Mucosa of descending colon (tissue), 3 donors: ENCODE data around the gene WWC2. TPM values are rescaled to one million over a fixed set of nuclear protein-coding genes. Genes with fewer than 3 reads are reported as not detected.
"Not testable (repeated sequence)": the region's sequence is repeated elsewhere in the genome, so short reads cannot be mapped to it uniquely, and the experiment has no call there.

ENCODE experiments used
- ATAC-seq: fragments of 200-7000 bp; cut with Tn5 transposase; one replicate; pipeline ENCODE4 v1.9.1; 2020; ENCODE audit warnings: mild to moderate bottlenecking, moderate library complexity
- DNase-seq, 3 donors: peaks; one replicate each; pipeline ENCODE4 v3.0.0-alpha.2; 2020
- H3K36me3 ChIP-seq: fragments of 200-600 bp; one replicate; pipeline ENCODE4 v1.8.0; 2021; ENCODE audit warnings: low read depth, mild to moderate bottlenecking
- H3K4me1 ChIP-seq: fragments of 200-600 bp; one replicate; pipeline ENCODE4 v1.8.0; 2021; ENCODE audit warnings: low read depth, mild to moderate bottlenecking
- H3K4me3 ChIP-seq: fragments of 200-600 bp; one replicate; pipeline ENCODE4 v1.8.0; 2021; ENCODE audit warnings: mild to moderate bottlenecking
- H3K9me3 ChIP-seq: fragments of 200-600 bp; one replicate; pipeline ENCODE4 v1.8.0; 2021; ENCODE audit warnings: mild to moderate bottlenecking
- CTCF ChIP-seq: fragments of 200-600 bp; IDR thresholded peaks from one replicate; pipeline ENCODE4 v1.8.0; 2022; ENCODE audit warnings: antibody characterized with exemption, mild to moderate bottlenecking
- intact Hi-C, 2 donors: fragments of 100-400 bp; cut with DNase I in 1 of 2; cut with micrococcal nuclease in 1 of 2; formaldehyde crosslinking; loops; one replicate each; pipeline versions ENCODE4 v1.11.0 to v1.11.1; 2022; cut with DNase I, micrococcal nuclease
- total RNA-seq, 3 donors: library from RNA; stranded (reverse); fragmentation: NEBNext Ultra II Directional in 2 of 3; extraction: Animal tissue kit (Norgen Biotek cat#: 25700) in 2 of 3; gene quantifications; one replicate each; pipeline versions ENCODE4 v1.2.1 to v1.2.4, GENCODE V29; 2021 to 2023
- donor health status: DM: no; HTN: no; CAD: no; lungs with moderate emphysema.
- donor health status: DM: no; HTN: no; CAD: no.
- donor health status: DM: no; HTN: yes; CAD: no.

WWC2 gene
- total RNA-seq, 3 donors from 2014 or later, result 6.4 to 31.2 (median 7.7) TPM

- H3K9me3 ChIP-seq, result no peaks in the 10 kb centered on the region
- no peak within 1 kb of the TSS for H3K4me3 ChIP-seq
- no peaks in the 10 kb centered on the region for H3K4me1 ChIP-seq
- no peak for TF ChIP-seq CTCF
- no peaks in the 10 kb centered on the region for H3K36me3 ChIP-seq
- ATAC-seq (no peak), DNase-seq (no peak)
- intact Hi-C loops, result no loop called here
These were observed 223.3 kb downstream of the WWC2 start, which contains the start of gene CLDN24 for GRCh38 chr4:183322326-183322725. CLDN24 (minus strand) TSS chr4:183322426; CDS start chr4:183322426, 0 bp downstream.

- ATAC-seq, result no peak
These were observed 224.2 kb downstream of the WWC2 start for GRCh38 chr4:183323295-183323694.

GRCh38 chr4:183324056-183324455 lies 225.0 kb downstream of the WWC2 start:
- DNase-seq, H3K4me1 ChIP-seq, H3K9me3 ChIP-seq, ATAC-seq, intact Hi-C loops, H3K36me3 ChIP-seq, H3K4me3 ChIP-seq: not testable (repeated sequence)

More at GRCh38 chr4:183323295-183323694, 224.2 kb downstream of the WWC2 start:
- no peak for DNase-seq
- H3K4me3 ChIP-seq, result no peak overlapping the region
- H3K9me3 ChIP-seq, result no peaks in the 10 kb centered on the region
- H3K4me1 ChIP-seq, result no peaks in the 10 kb centered on the region
- intact Hi-C loops, result no loop called here
- no peak for TF ChIP-seq CTCF
- H3K36me3 ChIP-seq, result no peaks in the 10 kb centered on the region

- no peaks in the 10 kb centered on the region for H3K4me1 ChIP-seq
- intact Hi-C loops, result no loop called here
- DNase-seq, result no peak
- H3K9me3 ChIP-seq, result no peaks in the 10 kb centered on the region
- no peaks in the 10 kb centered on the region for H3K36me3 ChIP-seq
- no peak for ATAC-seq
- no peak for TF ChIP-seq CTCF
- no peak overlapping the region for H3K4me3 ChIP-seq
These were observed 225.6 kb downstream of the WWC2 start for GRCh38 chr4:183324619-183325018.

GRCh38 chr4:183326387-183326786 lies 227.3 kb downstream of the WWC2 start:
- H3K36me3 ChIP-seq, intact Hi-C loops, H3K4me1 ChIP-seq, H3K4me3 ChIP-seq, DNase-seq, ATAC-seq, H3K9me3 ChIP-seq: not testable (repeated sequence)

GRCh38 chr4:183326853-183327252 lies 227.8 kb downstream of the WWC2 start:
- intact Hi-C loops, result no loop called here
- no peak for ATAC-seq
- Histone ChIP-seq H3K9me3 (no peaks in the 10 kb centered on the region), H3K36me3 (no peaks in the 10 kb centered on the region), H3K4me3 (no peak overlapping the region), H3K4me1 (no peaks in the 10 kb centered on the region)
- DNase-seq, result no peak
- no peak for TF ChIP-seq CTCF

- ATAC-seq, result no peak
- intact Hi-C loops, result no loop called here
- no peak for TF ChIP-seq CTCF
- Histone ChIP-seq H3K9me3 (no peaks in the 10 kb centered on the region), H3K4me1 (no peaks in the 10 kb centered on the region), H3K36me3 (no peaks in the 10 kb centered on the region), H3K4me3 (no peak overlapping the region)
- DNase-seq, result no peak
These were observed 228.8 kb downstream of the WWC2 start for GRCh38 chr4:183327827-183328226.
